ENCODE results near the gene NR3C2. TPM values are rescaled to one million over a fixed set of nuclear protein-coding genes. Genes with fewer than 3 reads are reported as not detected.

Gene NR3C2
- total RNA-seq (10 to 100 TPM; 15.4 to 28.6 (median 23.7) TPM), polyA plus RNA-seq (1 to 10 TPM; 2.2 to 4.2 TPM)
- long read RNA-seq, donor 1, partial matches to known transcripts = 4 of 6 reads
- long read RNA-seq, donor 1, other reads (novel, unspliced or antisense) = 2 of 6 reads
- long read RNA-seq, donor 2, full-length matches to known transcripts = 3 of 11 reads
- long read RNA-seq, donor 2, partial matches to known transcripts = 3 of 11 reads
- long read RNA-seq, donor 2, other reads (novel, unspliced or antisense) = 5 of 11 reads
- long read RNA-seq, donor 3, partial matches to known transcripts = 12 of 23 reads
- long read RNA-seq, donor 3, other reads (novel, unspliced or antisense) = 9 of 23 reads

- Histone ChIP-seq H3K27me3 (peaks cover 0 to 75% (median 0%) of the 10 kb centered on the region in 7 donors), H3K27ac (peak within 1 kb of the TSS; percentile 73 to 98 (median 92)), H3K36me3 (no peaks in the 10 kb centered on the region), H3K4me3 (peak within 1 kb of the TSS; percentile 62 to 97 (median 89)), H3K9me3 (no peaks in the 10 kb centered on the region), H3K4me1 (peaks cover 0 to 55% (median 41%) of the 10 kb centered on the region in 9 donors)
- ATAC-seq = peak; percentile 89 to 97 (median 95)
- intact Hi-C loops (cut with DNase I) = loop anchor here in 7 of 10 donors (5.0 to 10.0 kb wide), 9 partner anchors 65 to 583 kb away; no protein-coding TSS in a partner anchor
- DNase-seq = peak; percentile 96 to 100
- 0% methylated on average over 60 to 65 of the region's 65 CpGs for WGBS, 2 donors
- TF ChIP-seq, protein P1, sequence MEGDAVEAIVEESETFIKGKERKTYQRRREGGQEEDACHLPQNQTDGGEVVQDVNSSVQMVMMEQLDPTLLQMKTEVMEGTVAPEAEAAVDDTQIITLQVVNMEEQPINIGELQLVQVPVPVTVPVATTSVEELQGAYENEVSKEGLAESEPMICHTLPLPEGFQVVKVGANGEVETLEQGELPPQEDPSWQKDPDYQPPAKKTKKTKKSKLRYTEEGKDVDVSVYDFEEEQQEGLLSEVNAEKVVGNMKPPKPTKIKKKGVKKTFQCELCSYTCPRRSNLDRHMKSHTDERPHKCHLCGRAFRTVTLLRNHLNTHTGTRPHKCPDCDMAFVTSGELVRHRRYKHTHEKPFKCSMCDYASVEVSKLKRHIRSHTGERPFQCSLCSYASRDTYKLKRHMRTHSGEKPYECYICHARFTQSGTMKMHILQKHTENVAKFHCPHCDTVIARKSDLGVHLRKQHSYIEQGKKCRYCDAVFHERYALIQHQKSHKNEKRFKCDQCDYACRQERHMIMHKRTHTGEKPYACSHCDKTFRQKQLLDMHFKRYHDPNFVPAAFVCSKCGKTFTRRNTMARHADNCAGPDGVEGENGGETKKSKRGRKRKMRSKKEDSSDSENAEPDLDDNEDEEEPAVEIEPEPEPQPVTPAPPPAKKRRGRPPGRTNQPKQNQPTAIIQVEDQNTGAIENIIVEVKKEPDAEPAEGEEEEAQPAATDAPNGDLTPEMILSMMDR (IDR thresholded peaks at IDR 0.05) = no peak
Observed at GRCh38 chr4:148441986-148442831, at the start of gene NR3C2. NR3C2 (minus strand) TSS chr4:148442414.

- WGBS, 2 donors = 96% methylated on average over 2 of the region's 2 CpGs
- ATAC-seq = no peak
- Histone ChIP-seq H3K9me3 (peaks cover 0 to 21% (median 4%) of the 10 kb centered on the region in 11 donors), H3K36me3 (no peaks in the 10 kb centered on the region), H3K4me3 (no peak overlapping the region), H3K27ac (no peak overlapping the region), H3K4me1 (no peaks in the 10 kb centered on the region), H3K27me3 (no peaks in the 10 kb centered on the region)
- intact Hi-C loops (cut with DNase I) = no loop called here
- no peak for DNase-seq
- TF ChIP-seq, protein P1 (IDR thresholded peaks at IDR 0.05) = no peak
Observed at GRCh38 chr4:148487181-148487580, 45.0 kb upstream of the NR3C2 start.

- Histone ChIP-seq H3K9me3 (peaks cover 0 to 26% (median 4%) of the 10 kb centered on the region in 11 donors), H3K4me3 (no peak overlapping the region), H3K27ac (no peak overlapping the region), H3K36me3 (no peaks in the 10 kb centered on the region), H3K4me1 (no peaks in the 10 kb centered on the region), H3K27me3 (no peaks in the 10 kb centered on the region)
- TF ChIP-seq, protein P1 (IDR thresholded peaks at IDR 0.05) = no peak
- no peak for ATAC-seq
- DNase-seq = no peak
- intact Hi-C loops (cut with DNase I) = no loop called here
- 24 to 36% methylated on average over 3 of the region's 3 CpGs for WGBS, 2 donors
Observed at GRCh38 chr4:148481636-148482035, 39.4 kb upstream of the NR3C2 start.

DNA sequence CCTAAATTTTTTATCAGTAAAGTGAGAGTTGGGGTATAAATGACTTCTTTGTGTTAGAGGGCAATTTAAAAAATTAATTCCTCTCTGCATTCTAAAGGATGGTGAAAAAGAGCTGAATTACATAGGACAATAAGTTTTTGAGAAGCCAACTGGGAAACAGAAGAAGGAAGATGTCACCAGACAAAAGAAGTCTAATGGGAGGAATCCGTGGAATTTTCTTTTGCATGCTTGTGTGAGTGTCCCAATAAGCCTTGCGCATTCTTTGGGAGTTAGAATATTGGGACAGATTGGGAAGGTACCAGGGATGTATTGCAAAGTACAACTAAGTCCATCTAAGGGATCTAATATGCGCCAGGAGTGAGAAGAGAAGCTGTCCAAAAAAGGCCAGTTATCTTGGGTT lies 35.1 kb upstream of the NR3C2 start:
- ATAC-seq = no peak
- Histone ChIP-seq H3K27me3 (no peaks in the 10 kb centered on the region), H3K9me3 (peaks cover 0 to 19% (median 0%) of the 10 kb centered on the region in 11 donors), H3K36me3 (no peaks in the 10 kb centered on the region), H3K4me1 (no peaks in the 10 kb centered on the region), H3K27ac (no peak overlapping the region), H3K4me3 (no peak overlapping the region)
- WGBS, 2 donors = 40 to 43% methylated on average over 3 of the region's 3 CpGs
- intact Hi-C loops (cut with DNase I) = no loop called here
- TF ChIP-seq, protein P1 (IDR thresholded peaks at IDR 0.05) = no peak
- DNase-seq = no peak

All from heart right ventricle (tissue), 16 donors.